ENCODE measurements around the gene IGIP.

- TF ChIP-seq POLR2AphosphoS5 (IDR thresholded peaks at IDR 0.05; ENCODE audit: low read depth, low read length): no peak
- no peak for TF ChIP-seq SIN3A (IDR thresholded peaks at IDR 0.05; ENCODE audit: borderline replicate concordance, insufficient read depth, low read length)
Measured at GRCh38 chr5:140076788-140077187, 48.9 kb upstream of the IGIP start.

All from PFSK-1 (cell line).